HPDE6-E6E7 (cell line): ENCODE results near the gene MAGI1.
"Not testable (repeated sequence)": the region's sequence is repeated elsewhere in the genome, so short reads cannot be mapped to it uniquely, and the experiment has no call there.

Experiments used
- DNase-seq: peaks from one replicate; pipeline ENCODE4 v3.0.0; 2011; ENCODE audit warnings: missing footprints; ENCODE audit errors: extremely low spot score

MAGI1 gene

DNA sequence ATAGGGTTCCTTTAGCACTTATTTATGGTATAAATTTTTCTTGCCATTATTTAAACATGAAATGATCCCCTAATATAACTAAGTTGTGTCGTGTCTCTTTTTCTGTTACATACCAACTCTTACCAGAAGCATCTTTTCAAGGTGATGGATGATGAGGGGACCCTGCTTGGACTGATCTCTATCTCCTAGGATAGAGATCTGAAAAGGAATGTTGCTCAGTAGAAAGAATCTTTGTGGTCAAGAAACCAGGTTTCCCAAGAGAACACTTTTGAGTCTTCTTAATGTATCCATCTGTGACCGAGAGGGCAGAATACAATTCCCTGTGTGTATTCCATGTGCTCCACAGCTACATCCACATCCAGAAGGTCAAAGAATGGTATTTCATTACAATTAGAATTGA is 409.7 kb downstream of the MAGI1 start:
- no peak for DNase-seq

DNA sequence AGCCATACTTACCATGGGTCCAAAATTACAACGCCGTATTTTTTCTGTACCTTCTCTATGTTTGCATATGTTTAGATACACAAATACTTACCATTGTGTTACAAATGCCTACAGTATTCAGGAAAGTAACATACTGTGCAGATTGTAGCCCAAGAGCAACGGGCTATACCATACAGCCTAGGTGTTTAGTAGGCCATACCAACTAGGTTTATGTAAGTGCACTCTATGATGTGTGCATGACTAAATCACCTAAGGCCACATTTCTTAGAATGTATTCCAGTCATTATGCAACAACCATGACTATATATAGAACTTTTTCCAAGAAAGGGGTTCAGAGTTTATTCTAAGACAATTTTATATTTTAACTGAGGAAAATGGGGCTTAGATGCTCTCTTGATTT is 411.7 kb downstream of the MAGI1 start:
- DNase-seq: no peak

DNA sequence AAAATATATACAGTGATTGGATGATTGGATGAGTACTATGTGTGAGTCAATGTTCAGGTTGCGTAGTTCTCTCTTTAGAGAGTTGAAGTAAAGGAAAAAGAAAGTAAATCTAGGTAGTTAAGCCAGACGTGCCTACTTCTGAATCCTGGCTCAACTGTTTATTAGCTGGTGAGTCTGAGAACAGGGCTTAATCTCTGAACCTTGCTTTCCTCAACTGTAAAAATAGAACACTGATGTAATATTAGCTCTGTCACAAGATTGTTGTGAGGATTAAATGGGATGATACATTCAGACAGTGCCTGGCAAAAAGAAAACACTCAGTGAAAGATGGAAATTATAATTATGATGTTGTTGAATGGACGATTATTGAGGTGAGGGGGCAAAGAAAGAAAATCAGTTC is 413.4 kb downstream of the MAGI1 start:
- DNase-seq: no peak

DNA sequence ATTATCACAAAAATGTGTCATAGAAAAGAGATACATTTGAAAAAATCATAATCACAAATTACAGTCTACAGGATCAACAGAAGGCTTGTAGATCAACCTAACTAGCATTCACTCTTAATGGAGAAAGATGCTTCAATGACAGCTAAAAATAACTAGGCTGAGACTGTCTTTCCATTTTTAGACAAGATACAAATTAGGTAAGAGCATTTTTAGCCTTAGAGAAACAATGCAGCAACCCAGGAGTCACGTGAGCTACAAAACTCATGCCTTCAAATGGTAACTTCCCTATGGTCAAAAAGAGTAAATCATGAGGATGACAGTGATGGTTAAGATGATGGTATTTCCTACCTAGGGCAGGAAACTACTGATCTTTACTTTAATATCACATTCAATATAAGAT is 415.4 kb downstream of the MAGI1 start:
- no peak for DNase-seq

DNA sequence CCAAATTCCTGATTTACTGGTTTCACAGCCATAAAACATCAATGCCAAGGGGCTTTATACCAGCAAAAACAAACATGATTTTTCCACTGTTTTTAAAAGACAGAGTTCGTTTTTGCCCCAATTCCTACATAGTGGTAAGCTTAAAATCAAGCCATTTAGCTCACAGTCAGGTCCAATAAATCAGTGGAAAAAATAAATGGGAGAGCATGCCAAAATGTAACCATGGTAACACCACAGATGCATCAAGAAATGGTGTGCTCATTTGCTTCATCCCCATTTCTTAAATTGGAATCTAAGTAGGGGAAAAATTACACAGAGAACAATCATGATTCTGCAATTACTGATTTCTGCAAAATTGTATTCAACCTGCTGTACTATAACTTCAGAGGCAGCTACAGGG is 418.8 kb downstream of the MAGI1 start:
- no peak for DNase-seq

DNA sequence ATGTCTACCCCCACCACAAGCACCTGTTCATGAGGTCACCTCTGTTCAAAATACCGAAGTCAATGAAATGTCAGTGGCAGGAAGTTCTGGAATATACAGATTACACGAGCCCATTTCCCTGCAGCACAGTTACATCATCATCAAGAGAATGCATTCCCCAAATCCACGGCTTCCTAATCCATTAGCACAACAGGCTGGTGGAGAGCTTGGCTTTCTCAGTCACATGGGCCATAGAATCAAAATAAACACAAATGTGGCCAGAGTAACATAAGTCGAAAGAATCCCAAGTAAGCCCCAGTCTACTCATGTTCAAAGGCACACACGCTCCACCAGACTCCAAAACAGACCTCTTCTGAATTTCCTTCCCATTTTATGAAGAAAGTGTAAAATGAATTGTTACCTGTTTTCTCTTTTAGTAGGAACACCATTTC is 419.3 kb downstream of the MAGI1 start:
- no peak for DNase-seq

DNA sequence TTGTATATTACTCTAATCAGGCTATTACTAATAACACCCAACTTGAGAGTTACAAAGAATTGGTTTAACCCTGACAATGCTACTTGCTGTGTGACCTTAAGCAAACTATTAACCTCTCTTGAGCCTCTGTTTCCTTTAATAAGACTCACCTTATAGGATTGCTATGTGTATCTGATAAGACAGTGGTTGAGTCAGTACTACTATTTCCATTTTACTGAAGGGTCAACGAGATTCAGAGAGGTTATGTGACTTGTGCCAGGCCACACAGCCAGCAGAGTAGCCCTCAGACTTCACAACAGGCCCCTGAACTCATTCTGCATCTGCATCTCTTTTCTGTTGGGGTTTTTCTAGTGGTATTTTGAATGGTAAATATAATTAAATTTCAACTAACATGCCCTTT is 420.1 kb downstream of the MAGI1 start:
- no peak for DNase-seq

DNA sequence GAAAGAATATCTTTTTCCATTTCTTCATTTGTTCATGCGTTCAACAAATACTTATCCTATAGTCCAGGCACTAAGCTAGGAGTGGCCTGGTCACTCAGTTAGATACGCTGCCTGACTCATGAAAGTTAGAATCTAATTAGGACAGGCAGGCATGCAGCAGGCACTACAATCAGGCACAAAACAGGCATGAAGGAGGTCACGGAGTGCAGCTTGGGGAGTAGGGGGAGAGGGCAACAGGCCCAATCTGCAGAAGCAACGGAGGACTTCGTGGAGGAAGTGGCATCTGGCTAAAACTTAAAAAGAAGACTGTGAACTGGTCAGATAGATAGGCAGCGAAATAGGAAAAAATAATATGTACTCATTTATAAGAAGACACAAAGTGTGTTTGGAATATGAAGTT is 420.9 kb downstream of the MAGI1 start:
- no peak for DNase-seq

DNA sequence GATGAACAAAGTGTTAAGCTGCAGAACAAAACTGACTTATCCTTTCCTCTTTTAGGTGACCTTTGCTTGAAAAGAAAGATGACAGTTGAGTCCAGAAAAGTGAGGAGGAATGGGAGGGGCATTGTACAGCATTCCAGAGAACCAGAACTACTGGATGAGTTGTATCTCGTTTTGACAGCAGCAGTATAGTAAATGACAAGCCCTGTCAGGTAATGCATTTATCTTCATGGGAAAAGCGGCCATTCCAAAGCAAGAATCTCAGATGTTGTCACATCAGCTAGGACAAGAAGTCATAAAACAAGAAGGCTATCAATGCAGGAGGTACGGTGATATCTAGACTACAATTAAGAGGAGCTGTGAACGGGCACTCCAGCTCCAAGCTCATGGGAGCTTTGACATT is 421.5 kb downstream of the MAGI1 start:
- no peak for DNase-seq

DNA sequence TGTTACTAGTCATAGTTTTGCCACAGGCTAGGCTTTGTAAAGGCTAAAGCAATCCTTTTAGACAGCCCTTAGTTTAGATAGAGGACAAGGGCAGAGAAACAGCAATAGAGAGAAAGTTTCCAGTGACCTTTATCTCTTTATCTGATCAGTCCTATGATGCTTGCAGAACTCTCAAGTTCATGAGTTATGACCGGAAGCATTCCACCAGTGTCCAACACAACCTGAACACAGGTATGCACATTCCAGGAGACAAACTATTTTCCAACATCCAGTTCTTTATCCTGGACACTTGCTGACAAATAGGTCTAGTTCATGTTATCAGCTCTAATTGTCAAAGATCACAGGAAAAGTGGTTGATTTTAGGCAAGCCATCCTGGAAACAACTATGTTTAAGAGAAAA is 422.2 kb downstream of the MAGI1 start:
- DNase-seq: no peak

DNA sequence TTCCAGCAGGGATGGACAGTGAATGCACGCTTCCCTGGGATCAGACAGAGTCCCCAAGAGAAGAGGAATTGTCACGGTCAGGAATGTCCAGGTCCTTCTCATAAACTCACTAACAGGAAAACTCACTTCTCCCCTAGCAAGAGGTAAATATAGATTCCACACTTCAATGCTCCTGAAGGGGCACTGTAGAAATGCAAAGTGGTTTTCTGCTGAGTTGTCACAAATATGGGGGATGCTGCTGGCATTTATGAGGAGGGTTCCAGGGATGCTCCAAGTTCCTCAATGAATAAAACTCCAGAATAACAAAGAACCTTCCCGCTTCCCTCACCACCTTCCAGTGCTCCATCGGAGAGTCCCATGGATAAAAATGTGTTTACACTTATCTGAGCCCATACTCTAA is 423.4 kb downstream of the MAGI1 start:
- no peak for DNase-seq

DNA sequence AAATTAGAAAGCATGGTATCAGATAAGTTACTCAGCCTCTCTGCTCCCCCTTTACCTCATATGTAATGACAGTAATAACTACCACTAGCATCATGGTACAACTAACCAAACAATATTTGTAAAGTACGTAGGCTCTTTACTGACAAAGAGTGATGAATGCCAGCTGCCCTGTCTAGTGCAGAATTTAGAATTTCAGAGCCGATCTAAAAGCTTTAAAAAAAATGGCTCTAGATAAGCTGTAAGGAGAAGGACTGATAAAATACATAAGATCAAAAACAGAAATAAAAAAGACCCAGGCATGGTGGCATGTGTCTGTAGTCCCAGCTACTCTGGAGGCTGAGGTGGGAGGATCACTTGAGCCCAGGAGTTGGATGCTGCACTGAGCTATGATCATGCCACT is 424.1 kb downstream of the MAGI1 start:
- DNase-seq: no peak

DNA sequence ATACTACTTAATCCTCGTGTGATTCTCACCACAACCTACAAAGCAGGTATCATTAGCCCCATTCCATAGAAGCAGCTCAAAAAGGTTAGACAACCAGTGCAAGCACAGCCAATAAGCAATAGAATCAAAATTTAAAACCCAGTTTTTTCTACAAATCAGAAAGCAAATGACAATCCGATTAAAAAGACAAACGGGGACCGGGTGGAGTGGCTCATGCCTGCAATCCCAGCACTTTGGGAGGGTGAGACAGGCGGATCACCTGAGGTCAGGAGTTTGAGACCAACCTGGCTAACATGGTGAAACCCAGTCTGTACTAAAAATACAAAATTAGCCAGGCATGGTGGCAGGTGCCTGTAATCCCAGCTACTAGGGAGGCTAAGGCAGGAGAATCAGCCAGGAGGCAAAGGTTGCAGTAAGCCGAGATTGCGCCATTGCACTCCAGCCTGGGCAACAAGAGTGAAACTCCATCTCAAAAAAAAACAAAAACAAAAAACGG is 430.7 kb downstream of the MAGI1 start:
- not testable (repeated sequence) for DNase-seq

DNA sequence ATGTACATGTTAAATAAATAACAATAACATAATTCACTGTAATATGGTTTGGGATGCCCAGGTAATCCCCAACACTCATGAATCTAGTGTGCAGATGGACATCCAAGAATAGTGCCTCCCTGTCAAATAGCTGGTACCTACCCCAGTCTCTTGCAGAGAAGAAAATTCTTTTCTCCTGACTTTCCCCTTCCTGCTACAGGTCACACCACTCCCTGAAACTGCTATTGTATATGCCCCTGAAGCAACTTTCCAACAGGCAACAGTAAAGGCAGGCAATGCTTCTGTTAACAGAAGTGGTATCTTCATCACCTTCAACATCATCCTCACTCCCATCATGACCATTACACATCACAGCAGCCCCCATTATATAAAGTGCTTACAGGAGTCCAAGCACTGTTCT is 431.6 kb downstream of the MAGI1 start:
- DNase-seq: no peak

DNA sequence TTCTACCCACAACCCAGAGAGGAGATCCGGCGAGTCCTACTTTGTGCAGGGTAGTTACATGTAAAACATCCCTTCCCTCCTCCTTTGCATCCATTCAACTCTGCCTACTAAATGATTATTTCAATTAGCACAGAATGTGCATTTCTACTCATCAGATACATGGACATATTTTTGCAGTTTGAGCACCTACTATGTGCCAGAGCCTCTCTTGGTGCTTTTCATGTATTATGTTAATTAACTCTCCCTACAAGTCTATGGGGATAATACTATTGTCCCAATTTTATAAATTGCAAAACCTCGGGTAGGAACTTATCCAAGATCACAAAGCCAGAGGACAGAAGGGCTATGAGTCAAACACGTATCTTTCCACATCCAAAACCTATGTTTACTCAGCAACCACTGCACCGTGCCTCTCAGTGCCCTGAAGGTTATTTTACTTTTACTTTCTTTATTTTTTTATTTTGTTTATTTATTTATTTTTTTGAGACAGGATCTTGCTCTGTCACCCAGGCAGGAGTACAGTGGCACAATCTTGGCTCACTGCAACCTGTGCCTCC is 432.8 kb downstream of the MAGI1 start:
- no peak for DNase-seq

DNA sequence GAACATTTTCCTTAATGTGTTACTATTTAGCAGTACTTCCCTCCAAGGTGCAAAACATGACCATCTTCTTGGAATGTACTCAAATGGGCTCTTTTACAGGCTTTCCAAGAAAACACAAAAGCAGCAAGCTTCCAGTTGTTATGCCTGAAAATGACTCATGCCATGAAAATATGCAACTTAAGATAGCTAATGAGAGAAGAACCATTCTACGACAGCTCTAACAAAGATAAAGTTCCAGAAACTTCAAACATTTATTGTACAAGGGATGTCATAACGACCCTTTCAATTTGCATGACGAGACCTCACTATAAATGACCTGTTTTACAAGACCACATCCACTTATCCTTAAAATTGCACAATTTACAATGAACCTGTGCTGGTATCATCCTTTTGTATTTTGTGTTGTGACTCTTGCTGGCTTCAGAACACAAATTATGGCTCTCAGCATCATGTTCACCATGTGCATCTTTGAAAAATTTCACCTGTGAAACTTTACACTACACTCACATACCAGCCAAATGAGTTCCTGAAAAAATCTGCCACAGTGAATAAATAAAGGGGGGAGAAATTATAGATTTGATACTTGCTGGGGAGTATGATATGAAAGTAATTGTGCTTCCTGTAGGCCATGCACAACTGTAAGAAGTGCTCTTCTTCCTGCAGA is 433.7 kb downstream of the MAGI1 start:
- no peak for DNase-seq

DNA sequence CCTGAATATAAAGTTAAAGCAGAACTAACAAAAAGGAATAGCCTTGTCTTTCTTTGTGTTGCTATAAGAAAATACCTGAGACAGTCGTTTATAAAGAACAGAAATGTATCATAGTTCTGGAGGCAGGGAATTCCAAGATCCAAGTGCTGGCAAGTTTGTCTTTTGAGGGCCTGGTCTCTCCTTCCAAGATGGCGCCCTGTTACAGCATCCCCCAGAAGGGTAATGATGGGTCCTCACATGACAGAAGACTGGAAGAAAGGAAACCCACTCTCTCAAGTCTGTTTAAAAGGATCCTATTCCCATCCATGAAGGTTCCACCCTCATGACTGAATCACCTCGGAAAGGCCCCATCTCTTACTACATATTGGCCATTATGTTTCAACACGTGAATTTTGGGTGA is 435.1 kb downstream of the MAGI1 start:
- no peak for DNase-seq

DNA sequence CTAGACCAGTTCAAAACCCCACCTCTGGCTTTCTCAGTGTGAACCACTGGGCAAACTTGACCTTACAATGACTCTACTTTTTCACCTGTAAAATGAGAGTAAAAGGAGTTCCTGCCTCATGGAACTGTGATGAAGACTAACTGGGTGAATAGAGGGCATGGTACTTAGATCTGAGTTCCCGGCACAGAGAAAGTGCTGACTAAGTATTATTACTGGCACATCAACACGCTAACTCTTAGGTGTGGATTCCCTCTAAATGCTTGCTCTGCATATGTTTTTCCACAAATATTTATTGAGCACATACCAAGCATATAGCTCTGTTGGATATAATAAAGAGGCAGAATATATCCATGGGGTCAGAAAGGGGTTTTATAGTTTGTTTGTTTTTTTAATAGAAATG is 437.8 kb downstream of the MAGI1 start:
- no peak for DNase-seq

DNA sequence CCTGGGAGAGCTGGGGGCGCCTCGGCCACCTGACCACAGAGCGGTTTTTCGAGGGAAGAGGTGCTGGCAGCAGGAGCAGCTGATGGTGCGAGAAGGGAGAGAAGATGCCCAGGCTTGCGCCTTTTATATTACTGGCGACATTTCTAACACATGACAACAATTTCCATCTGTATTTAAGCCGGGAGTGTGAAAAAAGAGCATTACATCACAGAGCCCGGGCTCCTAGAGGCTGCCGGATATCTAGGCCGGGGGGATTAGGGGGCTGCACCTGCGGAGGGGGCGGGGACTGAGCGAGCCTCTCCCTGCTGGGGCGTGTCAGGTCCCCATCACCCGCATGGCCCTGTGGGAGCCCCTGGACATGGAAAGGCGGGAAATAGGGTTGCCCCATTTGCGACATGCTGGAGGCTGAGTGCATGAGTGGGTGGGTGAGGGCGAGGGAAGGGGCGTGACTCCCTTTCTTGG is 440.7 kb downstream of the MAGI1 start:
- DNase-seq: no peak

DNA sequence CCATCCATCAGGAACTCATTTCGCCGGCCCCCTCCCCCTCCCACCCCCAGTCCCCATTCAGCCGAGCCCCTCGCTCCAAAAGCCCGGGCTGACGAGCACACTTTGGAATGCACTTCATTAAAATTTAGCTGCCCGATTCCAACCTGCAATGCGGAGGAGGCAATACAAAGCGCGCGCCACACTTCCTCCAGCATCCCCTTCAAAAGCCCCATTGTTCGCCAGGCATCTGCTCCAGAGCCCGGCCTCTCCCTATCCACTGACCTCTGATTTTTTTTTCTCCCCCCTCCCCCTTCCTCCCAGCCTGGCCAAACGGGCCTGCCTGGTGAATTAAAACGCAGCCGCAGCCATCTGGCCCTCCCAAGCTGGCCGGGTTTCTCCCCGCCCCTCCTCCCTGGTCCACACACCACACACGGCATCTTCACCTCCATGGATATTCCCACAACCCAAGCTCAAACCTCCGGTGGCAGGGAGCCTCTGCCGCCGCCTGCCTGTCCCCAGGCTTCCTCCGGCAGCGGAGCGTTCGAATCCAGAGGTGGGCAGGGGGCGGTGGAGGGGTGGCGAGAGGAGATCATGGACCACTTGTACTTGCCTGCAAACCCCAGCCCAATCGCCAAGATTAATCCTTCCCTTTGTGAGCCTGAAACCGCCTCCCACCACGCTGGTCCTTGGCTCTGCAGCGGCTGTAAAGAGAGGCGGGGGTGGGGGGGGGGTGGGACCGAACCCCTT is 441.3 kb downstream of the MAGI1 start:
- DNase-seq: no peak

DNA sequence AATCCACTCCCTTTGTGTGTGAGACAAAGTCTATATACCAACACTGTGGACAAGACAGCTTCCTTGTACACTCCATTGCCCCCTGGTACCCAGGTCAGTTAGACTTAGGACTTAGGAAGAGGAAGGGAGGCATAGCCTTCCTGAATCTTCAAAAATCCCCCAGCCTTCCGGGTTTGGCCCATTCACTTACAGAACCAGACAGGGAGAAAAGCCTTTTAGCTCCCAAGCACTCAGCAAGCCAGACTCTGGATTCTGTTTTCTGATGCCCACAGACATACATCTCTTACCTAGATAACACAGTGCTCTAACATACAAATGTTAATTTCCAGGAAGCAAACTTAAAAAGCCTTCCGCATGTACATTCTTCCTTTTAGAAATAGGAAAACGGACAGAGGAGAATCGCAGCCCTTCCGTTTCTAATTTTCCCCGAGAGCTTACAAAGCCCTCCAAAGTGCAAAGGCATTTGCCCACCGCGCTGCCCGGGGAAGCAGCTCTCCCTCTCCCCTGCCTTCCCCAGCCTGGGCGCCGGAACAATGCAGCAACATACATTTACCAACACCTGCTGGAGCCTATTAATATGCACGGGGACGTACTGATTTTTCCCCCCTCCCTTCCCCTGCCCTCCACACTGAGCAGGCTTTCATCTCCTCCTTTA is 442.0 kb downstream of the MAGI1 start:
- DNase-seq: no peak

DNA sequence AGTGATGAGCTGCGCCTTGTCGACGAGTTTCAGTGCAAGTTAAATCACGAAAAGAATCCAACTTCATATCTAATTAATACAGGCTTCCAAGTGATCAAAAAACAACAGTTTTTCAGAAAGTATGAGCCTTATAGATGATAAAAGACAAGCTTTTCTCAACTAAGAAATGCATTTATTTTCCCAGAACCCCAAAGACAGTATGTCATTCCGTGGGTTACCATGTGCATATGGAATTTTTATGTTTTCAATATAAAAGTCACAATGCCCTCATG is 442.8 kb downstream of the MAGI1 start:
- DNase-seq: no peak
